Stimulated activated CD4-positive, alpha-beta T cell treated with anti-CD3 and anti-CD28 coated beads, TNF-alpha, amount 100 ng/mL, for 1 hour (primary cell): ENCODE measurements around the gene EXOSC2.

ENCODE experiments used
- DNase-seq, 3 donors: peaks; one replicate each; pipeline ENCODE4 v3.0.0-alpha.2; 2020; ENCODE audit warnings: low read depth in 3 of 3, low spot score in 1 of 3

Gene EXOSC2

GRCh38 chr9:130693426-130694191 lies at the start of gene EXOSC2:
TSS of gene EXOSC2 (plus strand) at chr9:130693780. CDS start at chr9:130693792, 12 bp downstream.
- DNase-seq, result peak; percentile 94 to 96 (median 95)

GRCh38 chr9:130651221-130651620 lies 42.4 kb upstream of the EXOSC2 start:
- no peak for DNase-seq

GRCh38 chr9:130651752-130652151 lies 41.8 kb upstream of the EXOSC2 start:
- no peak for DNase-seq

GRCh38 chr9:130654879-130655278 lies 38.7 kb upstream of the EXOSC2 start:
- DNase-seq, result no peak

GRCh38 chr9:130658893-130659698 lies 34.5 kb upstream of the EXOSC2 start:
- no peak for DNase-seq

GRCh38 chr9:130659699-130660248 lies 33.8 kb upstream of the EXOSC2 start:
- DNase-seq, result no peak

GRCh38 chr9:130660326-130660682 lies 33.3 kb upstream of the EXOSC2 start:
- DNase-seq, result no peak

- DNase-seq, result no peak
Observed at GRCh38 chr9:130660683-130661450, 32.7 kb upstream of the EXOSC2 start.

GRCh38 chr9:130661451-130662098 lies 32.0 kb upstream of the EXOSC2 start:
- DNase-seq, result no peak

GRCh38 chr9:130662099-130662969 lies 31.2 kb upstream of the EXOSC2 start:
- no peak for DNase-seq

GRCh38 chr9:130662970-130663257 lies 30.7 kb upstream of the EXOSC2 start:
- DNase-seq, result no peak

- DNase-seq, result no peak
Observed at GRCh38 chr9:130663258-130663976, 30.2 kb upstream of the EXOSC2 start.

- no peak for DNase-seq
Observed at GRCh38 chr9:130663977-130664250, 29.7 kb upstream of the EXOSC2 start.

- no peak for DNase-seq
Observed at GRCh38 chr9:130664251-130665028, 29.1 kb upstream of the EXOSC2 start, which contains the start of gene PRDM12. TSS of gene PRDM12 (plus strand) at chr9:130664594. CDS start at chr9:130664654, 60 bp downstream.

- no peak for DNase-seq
Observed at GRCh38 chr9:130665029-130665430, 28.6 kb upstream of the EXOSC2 start.

- no peak for DNase-seq
Observed at GRCh38 chr9:130665431-130666392, 27.9 kb upstream of the EXOSC2 start.

- DNase-seq, result no peak
Observed at GRCh38 chr9:130666393-130667119, 27.0 kb upstream of the EXOSC2 start.
